ENCODE measurements around the gene ANKRD22. TPM values are rescaled to one million over a fixed set of nuclear protein-coding genes. Genes with fewer than 3 reads are reported as not detected.
A peak's percentile ranks its signal among the peaks of the same experiment; 100 is the strongest.

ANKRD22 gene
- total RNA-seq, 1 experiment from 2014 or later, result not detected

GRCh38 chr10:88881320-88881719 lies 29.7 kb upstream of the ANKRD22 start:
- DNase-seq (ENCODE audit: low spot score), result no peak
- intact Hi-C loops (cut with micrococcal nuclease; ENCODE audit: unreplicated experiment), result loop anchor here (2.0 to 5.0 kb wide), 3 partner anchors 44 to 206 kb away; no protein-coding TSS in a partner anchor
- Histone ChIP-seq H3K27me3 (replicated peaks; ENCODE audit: insufficient read depth, low read depth, low read length, poor library complexity) (no peaks in the 10 kb centered on the region), H3K4me3 (ENCODE audit: low read depth, low read length, poor library complexity, severe bottlenecking) (peak overlapping the region; percentile 90), H3K9me3 (ENCODE audit: low read depth, low read length, poor library complexity, severe bottlenecking) (no peaks in the 10 kb centered on the region), H3K4me1 (ENCODE audit: insufficient read depth, low read length, poor library complexity, severe bottlenecking) (peaks cover 65% of the 10 kb centered on the region), H3K27ac (ENCODE audit: low read depth, low read length, poor library complexity, severe bottlenecking) (peak overlapping the region; percentile 92), H3K36me3 (ENCODE audit: insufficient read depth, low read length, poor library complexity, severe bottlenecking) (no peaks in the 10 kb centered on the region)
- TF ChIP-seq EZH2 (IDR thresholded peaks at IDR 0.05; ENCODE audit: borderline replicate concordance, low read depth, low read length, poor library complexity, severe bottlenecking) (no peak), CTCF (conservative IDR thresholded peaks at IDR 0.05; ENCODE audit: low read depth, low read length) (no peak)
- TSS peak; percentile 50 for BruUV-seq (replicated peaks)
- ChIA-PET POLR2A (ENCODE audit: low non-redundant PET) (no interaction called here), CTCF (no interaction called here)

- peak; percentile 84 for DNase-seq (ENCODE audit: low spot score)
- intact Hi-C loops (cut with micrococcal nuclease; ENCODE audit: unreplicated experiment), result loop anchor here (2.0 to 5.0 kb wide), 3 partner anchors 43 to 207 kb away; no protein-coding TSS in a partner anchor
- H3K36me3 ChIP-seq (ENCODE audit: insufficient read depth, low read length, poor library complexity, severe bottlenecking), result no peaks in the 10 kb centered on the region
- H3K4me1 ChIP-seq (ENCODE audit: insufficient read depth, low read length, poor library complexity, severe bottlenecking), result peaks cover 61% of the 10 kb centered on the region
- no peaks in the 10 kb centered on the region for H3K27me3 ChIP-seq (replicated peaks; ENCODE audit: insufficient read depth, low read depth, low read length, poor library complexity)
- no TSS peak for BruUV-seq (replicated peaks)
- H3K9me3 ChIP-seq (ENCODE audit: low read depth, low read length, poor library complexity, severe bottlenecking), result no peaks in the 10 kb centered on the region
- peak overlapping the region; percentile 90 for H3K4me3 ChIP-seq (ENCODE audit: low read depth, low read length, poor library complexity, severe bottlenecking)
- ChIA-PET POLR2A (ENCODE audit: low non-redundant PET) (interaction anchor here (0.7 kb wide), 1 partner anchor 12 kb away, joined by 4 read pairs; no protein-coding TSS in a partner anchor), CTCF (interaction anchor here (1.9 kb wide), 1 partner anchor 53 kb away, joined by 7 read pairs; no protein-coding TSS in a partner anchor)
- TF ChIP-seq CTCF (conservative IDR thresholded peaks at IDR 0.05; ENCODE audit: low read depth, low read length) (peak; percentile 46), EZH2 (IDR thresholded peaks at IDR 0.05; ENCODE audit: borderline replicate concordance, low read depth, low read length, poor library complexity, severe bottlenecking) (no peak)
- H3K27ac ChIP-seq (ENCODE audit: low read depth, low read length, poor library complexity, severe bottlenecking), result peak overlapping the region; percentile 92
These were observed 28.8 kb upstream of the ANKRD22 start for GRCh38 chr10:88880282-88881076.

DNA sequence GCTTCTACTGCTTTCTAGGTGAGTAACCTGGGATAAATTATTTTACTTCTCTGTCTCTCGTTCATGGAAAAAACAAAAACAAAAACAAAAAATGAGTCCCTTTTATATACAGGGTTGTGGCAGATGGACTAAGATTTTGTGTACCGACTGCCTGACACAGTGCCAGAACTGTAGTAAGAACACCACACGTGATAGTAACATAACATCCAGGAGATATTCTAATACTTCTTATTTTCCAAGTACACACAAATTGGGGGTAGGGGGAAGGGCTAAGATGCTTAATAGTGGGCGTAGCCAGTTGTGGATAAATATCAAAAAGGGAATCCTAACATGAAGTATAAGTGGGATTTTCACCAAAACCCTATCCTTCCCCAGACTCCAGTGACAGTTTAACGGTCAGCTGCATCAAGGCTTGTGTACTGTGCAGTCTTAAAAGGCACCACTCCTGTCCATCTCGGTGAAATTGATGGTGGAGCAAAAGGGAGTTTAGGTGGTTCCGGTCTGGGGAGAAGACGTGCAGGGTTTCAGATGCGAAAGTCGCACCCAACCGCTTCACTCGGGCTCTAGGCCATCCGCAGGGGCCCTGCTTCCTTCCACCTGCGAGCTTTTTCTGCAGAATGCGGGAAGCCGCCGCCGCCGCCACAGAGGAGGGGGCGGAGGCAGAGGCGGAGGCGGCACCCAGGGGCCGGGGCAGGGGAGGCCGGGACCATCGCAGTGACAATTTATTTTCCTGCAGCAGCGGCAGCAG lies 28.1 kb upstream of the ANKRD22 start, which contains the start of gene STAMBPL1:
Gene STAMBPL1, plus strand, starts transcription at position 712 of the 748 bp plus-strand sequence. CDS start 21,464 bp downstream, outside the sequence.
- Histone ChIP-seq H3K27ac (ENCODE audit: low read depth, low read length, poor library complexity, severe bottlenecking) (peak within 1 kb of the TSS; percentile 92), H3K36me3 (ENCODE audit: insufficient read depth, low read length, poor library complexity, severe bottlenecking) (no peaks in the 10 kb centered on the region), H3K4me1 (ENCODE audit: insufficient read depth, low read length, poor library complexity, severe bottlenecking) (peaks cover 60% of the 10 kb centered on the region), H3K9me3 (ENCODE audit: low read depth, low read length, poor library complexity, severe bottlenecking) (no peaks in the 10 kb centered on the region), H3K27me3 (replicated peaks; ENCODE audit: insufficient read depth, low read depth, low read length, poor library complexity) (no peaks in the 10 kb centered on the region), H3K4me3 (ENCODE audit: low read depth, low read length, poor library complexity, severe bottlenecking) (peak within 1 kb of the TSS; percentile 90)
- intact Hi-C loops (cut with micrococcal nuclease; ENCODE audit: unreplicated experiment), result loop anchor here (2.0 to 5.0 kb wide), 3 partner anchors 42 to 208 kb away; no protein-coding TSS in a partner anchor
- peak; percentile 80 for DNase-seq (ENCODE audit: low spot score)
- BruUV-seq (replicated peaks), result TSS peak; percentile 22
- TF ChIP-seq CTCF (conservative IDR thresholded peaks at IDR 0.05; ENCODE audit: low read depth, low read length) (no peak), EZH2 (IDR thresholded peaks at IDR 0.05; ENCODE audit: borderline replicate concordance, low read depth, low read length, poor library complexity, severe bottlenecking) (no peak)
- CTCF ChIA-PET, result interaction anchor here (0.9 to 1.9 kb wide), 2 partner anchors 14 to 53 kb away, joined by 4 to 7 read pairs; no protein-coding TSS in a partner anchor
- POLR2A ChIA-PET (ENCODE audit: low non-redundant PET), result interaction anchor here (0.7 kb wide), 1 partner anchor 12 kb away, joined by 4 read pairs; no protein-coding TSS in a partner anchor

Measured in A673 (cell line).